ENCODE measurements around the gene VEPH1. TPM values are rescaled to one million over a fixed set of nuclear protein-coding genes. Genes with fewer than 3 reads are reported as not detected.

VEPH1 gene
- total and polyA plus RNA-seq, 7 experiments from 2014 or later = 0.22 to 0.48 TPM; not detected in 5

DNA sequence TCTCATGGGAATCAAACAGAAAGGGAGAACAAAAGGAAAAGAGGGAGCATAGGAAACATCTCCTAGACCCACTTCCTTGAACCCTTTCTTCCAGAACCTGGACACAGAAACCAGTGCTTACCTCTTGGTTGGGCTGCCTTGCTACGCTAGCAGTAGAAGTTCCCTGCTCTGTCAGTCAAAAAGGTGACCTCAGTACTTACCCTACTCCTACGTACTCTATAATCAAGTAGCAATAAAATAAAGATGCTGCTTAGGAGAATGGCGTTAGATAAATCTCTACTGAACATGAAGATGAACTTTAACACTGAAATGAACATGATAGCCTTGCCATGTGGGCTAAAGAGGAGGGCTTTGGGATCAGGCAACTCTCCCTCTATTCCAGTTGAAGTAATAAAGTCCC, 7.4 kb downstream of the VEPH1 start:
- H3K9me3 ChIP-seq (ENCODE audit: control insufficient read depth in 2 of 3, low read length in 3 of 3) = no peaks in the 10 kb centered on the region
- peaks cover 36 to 51% (median 46%) of the 10 kb centered on the region in 5 donors for H3K27me3 Mint-ChIP-seq
- peaks cover 0 to 2% of the 10 kb centered on the region in 2 donors for H3K27me3 ChIP-seq (ENCODE audit: control insufficient read depth in 2 of 2, insufficient read depth in 2 of 2, low read length in 2 of 2)
- ATAC-seq = no peak
- H3K4me3 ChIP-seq (ENCODE audit: low read length) = no peak overlapping the region
- no peaks in the 10 kb centered on the region for H3K36me3 Mint-ChIP-seq
- no peaks in the 10 kb centered on the region for H3K36me3 ChIP-seq (ENCODE audit: control insufficient read depth in 2 of 3, insufficient read depth in 3 of 3, low read length in 3 of 3)
- peaks cover 3 to 17% (median 8%) of the 10 kb centered on the region in 7 donors for H3K4me1 Mint-ChIP-seq
- H3K27ac ChIP-seq (ENCODE audit: low read depth, low read length) = no peak overlapping the region
- DNase-seq = no peak
- H3K9me3 Mint-ChIP-seq = no peaks in the 10 kb centered on the region
- ChIA-PET POLR2A (no interaction called here), CTCF (no interaction called here)
- no peak overlapping the region for H3K27ac Mint-ChIP-seq
- no peaks in the 10 kb centered on the region for H3K4me1 ChIP-seq (ENCODE audit: control insufficient read depth in 2 of 2, insufficient read depth in 2 of 2, low read length in 2 of 2)
- no peak overlapping the region for H3K4me3 Mint-ChIP-seq
- intact Hi-C loops (cut with micrococcal nuclease) = loop anchor here in 1 of 2 donors (10.0 kb wide), 1 partner anchor 291 kb away; no protein-coding TSS in a partner anchor

GRCh38 chr3:157494581-157495281, 8.5 kb downstream of the VEPH1 start:
- CTCF ChIA-PET = no interaction called here

GRCh38 chr3:157493627-157494550, 9.3 kb downstream of the VEPH1 start:
- Histone ChIP-seq H3K9me3 (ENCODE audit: control insufficient read depth in 2 of 3, low read length in 3 of 3) (no peaks in the 10 kb centered on the region), H3K27me3 (ENCODE audit: control insufficient read depth in 2 of 2, insufficient read depth in 2 of 2, low read length in 2 of 2) (peaks cover 0 to 2% of the 10 kb centered on the region in 2 donors), H3K4me1 (ENCODE audit: control insufficient read depth in 2 of 2, insufficient read depth in 2 of 2, low read length in 2 of 2) (no peaks in the 10 kb centered on the region), H3K4me3 (ENCODE audit: low read length) (no peak overlapping the region), H3K36me3 (ENCODE audit: control insufficient read depth in 2 of 3, insufficient read depth in 3 of 3, low read length in 3 of 3) (no peaks in the 10 kb centered on the region), H3K27ac (ENCODE audit: low read depth, low read length) (no peak overlapping the region)
- peaks cover 0 to 3% (median 0%) of the 10 kb centered on the region in 11 donors for H3K9me3 Mint-ChIP-seq
- ChIA-PET CTCF (no interaction called here), POLR2A (no interaction called here)
- peaks cover 0 to 3% (median 0%) of the 10 kb centered on the region in 7 donors for H3K4me1 Mint-ChIP-seq
- DNase-seq = no peak
- intact Hi-C loops (cut with micrococcal nuclease) = loop anchor here in 1 of 2 donors (10.0 kb wide), 1 partner anchor 289 kb away; no protein-coding TSS in a partner anchor
- ATAC-seq = peak; percentile 37
- no peaks in the 10 kb centered on the region for H3K36me3 Mint-ChIP-seq
- peaks cover 27 to 42% (median 30%) of the 10 kb centered on the region in 5 donors for H3K27me3 Mint-ChIP-seq
- no peak overlapping the region for H3K4me3 Mint-ChIP-seq
- H3K27ac Mint-ChIP-seq = no peak overlapping the region

More at GRCh38 chr3:157494581-157495281, 8.5 kb downstream of the VEPH1 start:
- Histone ChIP-seq H3K27ac (ENCODE audit: low read depth, low read length) (no peak overlapping the region), H3K27me3 (ENCODE audit: control insufficient read depth in 2 of 2, insufficient read depth in 2 of 2, low read length in 2 of 2) (peaks cover 0 to 2% of the 10 kb centered on the region in 2 donors), H3K36me3 (ENCODE audit: control insufficient read depth in 2 of 3, insufficient read depth in 3 of 3, low read length in 3 of 3) (no peaks in the 10 kb centered on the region), H3K4me1 (ENCODE audit: control insufficient read depth in 2 of 2, insufficient read depth in 2 of 2, low read length in 2 of 2) (no peaks in the 10 kb centered on the region), H3K4me3 (ENCODE audit: low read length) (no peak overlapping the region), H3K9me3 (ENCODE audit: control insufficient read depth in 2 of 3, low read length in 3 of 3) (no peaks in the 10 kb centered on the region)
- POLR2A ChIA-PET = no interaction called here
- H3K9me3 Mint-ChIP-seq = no peaks in the 10 kb centered on the region
- peaks cover 28 to 44% (median 38%) of the 10 kb centered on the region in 5 donors for H3K27me3 Mint-ChIP-seq
- no peaks in the 10 kb centered on the region for H3K36me3 Mint-ChIP-seq
- H3K4me3 Mint-ChIP-seq = no peak overlapping the region
- ATAC-seq (no peak), DNase-seq (no peak)
- intact Hi-C loops (cut with micrococcal nuclease) = loop anchor here in 1 of 2 donors (10.0 kb wide), 1 partner anchor 290 kb away; no protein-coding TSS in a partner anchor
- peaks cover 0 to 11% (median 5%) of the 10 kb centered on the region in 7 donors for H3K4me1 Mint-ChIP-seq
- H3K27ac Mint-ChIP-seq = no peak overlapping the region

GRCh38 chr3:157491136-157491535, 12.1 kb downstream of the VEPH1 start:
- H3K27me3 Mint-ChIP-seq = peaks cover 7 to 33% (median 19%) of the 10 kb centered on the region in 5 donors
- intact Hi-C loops (cut with micrococcal nuclease) = loop anchor here in 1 of 2 donors (10.0 kb wide), 1 partner anchor 286 kb away; no protein-coding TSS in a partner anchor
- H3K27me3 ChIP-seq (ENCODE audit: control insufficient read depth in 2 of 2, insufficient read depth in 2 of 2, low read length in 2 of 2) = no peaks in the 10 kb centered on the region
- H3K27ac Mint-ChIP-seq = peak overlapping the region in 1 of 9 donors; percentile 35
- ATAC-seq (no peak), DNase-seq (no peak)
- H3K4me3 Mint-ChIP-seq = no peak overlapping the region
- CTCF ChIA-PET = no interaction called here
- H3K36me3 ChIP-seq (ENCODE audit: control insufficient read depth in 2 of 3, insufficient read depth in 3 of 3, low read length in 3 of 3) = no peaks in the 10 kb centered on the region
- no peaks in the 10 kb centered on the region for H3K4me1 Mint-ChIP-seq
- H3K4me3 ChIP-seq (ENCODE audit: low read length) = no peak overlapping the region
- peaks cover 0 to 3% (median 0%) of the 10 kb centered on the region in 11 donors for H3K9me3 Mint-ChIP-seq
- no peaks in the 10 kb centered on the region for H3K36me3 Mint-ChIP-seq
- H3K4me1 ChIP-seq (ENCODE audit: control insufficient read depth in 2 of 2, insufficient read depth in 2 of 2, low read length in 2 of 2) = no peaks in the 10 kb centered on the region
- H3K27ac ChIP-seq (ENCODE audit: low read depth, low read length) = no peak overlapping the region
- POLR2A ChIA-PET = no interaction called here
- no peaks in the 10 kb centered on the region for H3K9me3 ChIP-seq (ENCODE audit: control insufficient read depth in 2 of 3, low read length in 3 of 3)

GRCh38 chr3:157488144-157488543, 15.1 kb downstream of the VEPH1 start:
- H3K27ac ChIP-seq (ENCODE audit: low read depth, low read length) = no peak overlapping the region
- ATAC-seq (no peak), DNase-seq (no peak)
- no peak overlapping the region for H3K4me3 ChIP-seq (ENCODE audit: low read length)
- no peaks in the 10 kb centered on the region for H3K4me1 ChIP-seq (ENCODE audit: control insufficient read depth in 2 of 2, insufficient read depth in 2 of 2, low read length in 2 of 2)
- ChIA-PET CTCF (no interaction called here), POLR2A (no interaction called here)
- Mint-ChIP-seq H3K36me3 (no peaks in the 10 kb centered on the region), H3K27me3 (peaks cover 4 to 27% (median 19%) of the 10 kb centered on the region in 5 donors), H3K27ac (no peak overlapping the region), H3K9me3 (peaks cover 0 to 7% (median 0%) of the 10 kb centered on the region in 11 donors), H3K4me3 (no peak overlapping the region), H3K4me1 (no peaks in the 10 kb centered on the region)
- H3K27me3 ChIP-seq (ENCODE audit: control insufficient read depth in 2 of 2, insufficient read depth in 2 of 2, low read length in 2 of 2) = no peaks in the 10 kb centered on the region
- H3K9me3 ChIP-seq (ENCODE audit: control insufficient read depth in 2 of 3, low read length in 3 of 3) = no peaks in the 10 kb centered on the region
- intact Hi-C loops (cut with micrococcal nuclease) = no loop called here
- no peaks in the 10 kb centered on the region for H3K36me3 ChIP-seq (ENCODE audit: control insufficient read depth in 2 of 3, insufficient read depth in 3 of 3, low read length in 3 of 3)

DNA sequence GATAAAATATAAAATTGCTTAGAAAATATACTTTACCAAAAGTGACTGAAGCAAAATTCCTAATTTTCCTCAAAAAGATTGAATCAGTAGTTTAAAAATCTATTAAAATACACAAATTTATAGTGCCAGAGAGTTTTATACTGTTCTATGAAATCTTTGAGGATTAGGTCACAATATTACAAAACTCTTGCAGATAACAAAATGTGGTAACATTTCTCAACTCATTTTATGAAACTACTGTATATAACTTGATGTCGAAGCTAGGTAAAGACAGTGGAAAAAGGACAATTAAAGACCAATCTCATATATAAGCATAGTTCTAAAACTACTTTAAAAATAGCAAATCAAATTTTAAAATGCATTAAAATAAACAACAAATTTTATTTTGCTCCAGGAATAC, 15.9 kb downstream of the VEPH1 start:
- no peak overlapping the region for H3K27ac ChIP-seq (ENCODE audit: low read depth, low read length)
- DNase-seq = no peak
- Mint-ChIP-seq H3K9me3 (peaks cover 0 to 7% (median 0%) of the 10 kb centered on the region in 11 donors), H3K27me3 (peaks cover 7 to 32% (median 24%) of the 10 kb centered on the region in 5 donors), H3K4me3 (no peak overlapping the region), H3K4me1 (no peaks in the 10 kb centered on the region), H3K36me3 (no peaks in the 10 kb centered on the region), H3K27ac (no peak overlapping the region)
- ChIA-PET POLR2A (no interaction called here), CTCF (no interaction called here)
- H3K4me1 ChIP-seq (ENCODE audit: control insufficient read depth in 2 of 2, insufficient read depth in 2 of 2, low read length in 2 of 2) = no peaks in the 10 kb centered on the region
- intact Hi-C loops (cut with micrococcal nuclease) = no loop called here
- H3K27me3 ChIP-seq (ENCODE audit: control insufficient read depth in 2 of 2, insufficient read depth in 2 of 2, low read length in 2 of 2) = no peaks in the 10 kb centered on the region
- H3K9me3 ChIP-seq (ENCODE audit: control insufficient read depth in 2 of 3, low read length in 3 of 3) = no peaks in the 10 kb centered on the region
- no peak overlapping the region for H3K4me3 ChIP-seq (ENCODE audit: low read length)
- ATAC-seq = no peak
- no peaks in the 10 kb centered on the region for H3K36me3 ChIP-seq (ENCODE audit: control insufficient read depth in 2 of 3, insufficient read depth in 3 of 3, low read length in 3 of 3)
